K562 (cell line): ENCODE measurements around the gene GAPDH. TPM values are rescaled to one million over a fixed set of nuclear protein-coding genes. Genes with fewer than 3 reads are reported as not detected.
A peak's percentile ranks its signal among the peaks of the same experiment; 100 is the strongest.

ENCODE experiments used
- AFF1 ChIP-seq, 2 experiments: fragments of 450-650 bp; IDR thresholded peaks; 2 replicates each; pipeline ENCODE4 v1.6.1; 2018; ENCODE audit warnings: mild to moderate bottlenecking in 2 of 2, low read depth in 1 of 2; ENCODE audit not compliant: partially characterized antibody in 2 of 2
- AFF4 ChIP-seq: sonication (generic); formaldehyde crosslinking; IDR thresholded peaks from 2 replicates; pipeline ENCODE4 v1.8.0; 2023; ENCODE audit warnings: mild to moderate bottlenecking, missing genetic modification reagents
- KLF6 ChIP-seq: fragments of 250-450 bp; sonication (Bioruptor Pico); IDR thresholded peaks from 2 replicates; pipeline ENCODE4 v1.4.0; 2020; ENCODE audit warnings: mild to moderate bottlenecking, moderate library complexity, borderline replicate concordance
- LARP7 ChIP-seq: fragments of 450-650 bp; IDR thresholded peaks from 2 replicates; pipeline ENCODE4 v1.6.1; 2016
- PATZ1 ChIP-seq: fragments of 250-450 bp; sonication (Bioruptor Pico); IDR thresholded peaks from 2 replicates; pipeline ENCODE4 v1.5.0; 2020; ENCODE audit warnings: mild to moderate bottlenecking, borderline replicate concordance
- TRIM24 ChIP-seq, 2 experiments: fragments of 450-650 bp; IDR thresholded peaks; 2 replicates each; pipeline ENCODE4 v1.6.1; 2016
- ZC3H8 ChIP-seq: fragments of 450-650 bp; IDR thresholded peaks from 2 replicates; pipeline ENCODE4 v1.6.1; 2017
- ZFP91 ChIP-seq: sonication (generic); formaldehyde crosslinking; IDR thresholded peaks from 2 replicates; pipeline ENCODE4 v1.8.0; 2022; ENCODE audit warnings: mild to moderate bottlenecking, missing genetic modification reagents
- polyA plus RNA-seq, 8 experiments: library from polyadenylated mRNA; depleted of rRNA in 4 of 8; stranded (reverse) in 5 of 8; unstranded in 3 of 8; fragments of >200 nt; fragmentation: Nextera tagmentation in 2 of 8; fragmentation: Illumina TruSeq in 1 of 8; extraction: Ambion mirVana in 2 of 8; extraction: Trizol in 1 of 8; gene quantifications; 2 replicates each; pipeline versions ENCODE4 v1.2.1 to v1.2.3, GENCODE V29; 2011 to 2014; ENCODE audit warnings: inconsistent platforms in 1 of 8, missing spikeins in 1 of 8
- total RNA-seq, 7 experiments: library from RNA; depleted of rRNA in 6 of 7; stranded (reverse); fragments of >200 nt in 6 of 7; fragmentation: Illumina TruSeq in 2 of 7; extraction: Trizol in 2 of 7; gene quantifications; 2 replicates each; pipeline versions ENCODE4 v1.2.1 to v1.2.3, GENCODE V29; 2011 to 2021; ENCODE audit warnings: low replicate concordance in 1 of 7

Gene GAPDH
- total and polyA plus RNA-seq, 9 of the 15 experiments (the other 6 are each of a cell fraction or from before 2014, with no cell fraction given), result 2,206 to 6,793 (median 4,217) TPM

- TF ChIP-seq ZFP91 (CRISPR knock-in tag) (no peak), AFF4 (no peak), KLF6 (CRISPR knock-in tag) (no peak), LARP7 (no peak; the same call in 1 of the 2 replicates), ZC3H8 (no peak), AFF1 (IDR thresholded peaks at IDR 0.05; ENCODE audit: low read depth in 1 of 2, partially characterized antibody in 2 of 2) (peak in 1 of 2 experiments; percentile 90), TRIM24 (IDR thresholded peaks at IDR 0.05) (no peak), PATZ1 (CRISPR knock-in tag) (no peak)
Measured at GRCh38 chr12:6493497-6494257, 40.6 kb upstream of the GAPDH start, which contains the start of gene NCAPD2 (continued).
